GM23338 (cell line): ENCODE data around the gene MMADHC. TPM values are rescaled to one million over a fixed set of nuclear protein-coding genes. Genes with fewer than 3 reads are reported as not detected.

Experiments
- ATAC-seq: fragments of 200-7000 bp; cut with Tn5 transposase; 3 replicates; pipeline ENCODE4 v1.9.1; 2020
- DNase-seq: peaks from one replicate; pipeline ENCODE4 v3.0.0-alpha.2; 2015; ENCODE audit warnings: low spot score
- H2AFZ ChIP-seq: fragments of 200-600 bp; sonication (generic); 2 replicates; pipeline ENCODE4 v1.8.0; 2016; ENCODE audit warnings: antibody characterized with exemption, mild to moderate bottlenecking, moderate library complexity
- H3F3A ChIP-seq: fragments of 200-600 bp; sonication (generic); replicated peaks from 2 replicates; pipeline ENCODE4 v1.8.0; 2017; ENCODE audit warnings: antibody characterized with exemption, mixed run types, low read depth
- H3K27ac ChIP-seq: fragments of 200-600 bp; sonication (generic); 2 replicates; pipeline ENCODE4 v1.6.1; 2016; ENCODE audit warnings: low read depth
- H3K27me3 ChIP-seq: fragments of 200-600 bp; sonication (generic); 2 replicates; pipeline ENCODE4 v1.8.0; 2016; ENCODE audit warnings: mild to moderate bottlenecking, mixed run types, moderate library complexity; ENCODE audit not compliant: insufficient read depth
- H3K36me3 ChIP-seq: fragments of 200-600 bp; sonication (generic); 2 replicates; pipeline ENCODE4 v1.8.0; 2016; ENCODE audit warnings: mild to moderate bottlenecking; ENCODE audit not compliant: insufficient read depth
- H3K4me1 ChIP-seq: fragments of 200-600 bp; sonication (generic); 2 replicates; pipeline ENCODE4 v1.8.0; 2016; ENCODE audit warnings: mild to moderate bottlenecking, moderate library complexity; ENCODE audit not compliant: insufficient read depth
- H3K4me2 ChIP-seq: fragments of 200-600 bp; sonication (generic); 2 replicates; pipeline ENCODE4 v1.7.1; 2017; ENCODE audit warnings: mixed run types
- H3K4me3 ChIP-seq: fragments of 200-600 bp; sonication (generic); 2 replicates; pipeline ENCODE4 v1.6.1; 2016; ENCODE audit warnings: mixed run types
- H3K79me2 ChIP-seq: fragments of 200-600 bp; sonication (generic); replicated peaks from 2 replicates; pipeline ENCODE4 v1.8.0; 2017; ENCODE audit warnings: mild to moderate bottlenecking; ENCODE audit not compliant: insufficient read depth
- H3K9me2 ChIP-seq: fragments of 200-600 bp; sonication (generic); 2 replicates; pipeline ENCODE4 v1.8.0; 2017; ENCODE audit not compliant: insufficient read depth
- H4K20me1 ChIP-seq: fragments of 200-600 bp; sonication (generic); replicated peaks from 2 replicates; pipeline ENCODE4 v1.8.0; 2017; ENCODE audit warnings: mild to moderate bottlenecking; ENCODE audit not compliant: insufficient read depth
- H3K27ac Mint-ChIP-seq: 2 replicates; pipeline ENCODE4 v1.8.0; 2020; ENCODE audit warnings: inconsistent platforms, mild to moderate bottlenecking, moderate library complexity, mixed read lengths
- H3K27me3 Mint-ChIP-seq: 3 replicates; pipeline ENCODE4 v1.8.0; 2022; ENCODE audit warnings: low read depth, mild to moderate bottlenecking, moderate library complexity, mixed read lengths, inconsistent platforms; ENCODE audit not compliant: insufficient read depth, poor library complexity
- H3K36me3 Mint-ChIP-seq: 3 replicates; pipeline ENCODE4 v1.8.0; 2021; ENCODE audit warnings: low read depth, mild to moderate bottlenecking, inconsistent platforms, moderate library complexity, mixed read lengths
- H3K4me1 Mint-ChIP-seq: 3 replicates; pipeline ENCODE4 v1.8.0; 2020; ENCODE audit warnings: mild to moderate bottlenecking, inconsistent platforms, mixed read lengths
- H3K4me3 Mint-ChIP-seq: 3 replicates; pipeline ENCODE4 v1.8.0; 2021; ENCODE audit warnings: moderate library complexity, mild to moderate bottlenecking, inconsistent platforms, mixed read lengths
- H3K9me3 Mint-ChIP-seq: 3 replicates; pipeline ENCODE4 v1.8.0; 2020; ENCODE audit warnings: moderate library complexity, mild to moderate bottlenecking, inconsistent platforms, mixed read lengths
- ETS1 ChIP-seq: IDR thresholded peaks from 2 replicates; pipeline ENCODE4 v1.6.1; 2016; ENCODE audit warnings: antibody characterized with exemption
- EZH2 ChIP-seq: fragments of 200-600 bp; sonication (generic); IDR thresholded peaks from one replicate; pipeline ENCODE4 v1.8.0; 2017; ENCODE audit warnings: antibody characterized with exemption, mild to moderate bottlenecking, low read depth; ENCODE audit not compliant: unreplicated experiment
- JUNB ChIP-seq: IDR thresholded peaks from one replicate; pipeline ENCODE4 v1.6.1; 2016; ENCODE audit warnings: antibody characterized with exemption; ENCODE audit not compliant: unreplicated experiment
- ZNF114 ChIP-seq: fragments of 250-450 bp; sonication (Bioruptor Pico); IDR thresholded peaks from 2 replicates; pipeline ENCODE4 v1.5.0; 2020; ENCODE audit warnings: mild to moderate bottlenecking, moderate library complexity
- ZNF462 ChIP-seq: fragments of 250-450 bp; sonication (Bioruptor Pico); IDR thresholded peaks from 2 replicates; pipeline ENCODE4 v1.5.0; 2020; ENCODE audit warnings: mild to moderate bottlenecking, moderate library complexity
- polyA plus RNA-seq: library from polyadenylated mRNA; unstranded; fragments of >200 nt; fragmentation: Nextera tagmentation; extraction: Ambion mirVana; gene quantifications from 2 replicates; pipeline ENCODE4 v1.2.1, GENCODE V29; 2016
- small RNA-seq: library from RNA; depleted of rRNA; stranded (forward); fragments of <200 nt; gene quantifications from one replicate; pipeline ENCODE3, GENCODE V24; 2014; ENCODE audit warnings: low replicate concordance
- total RNA-seq: library from RNA; depleted of rRNA; stranded (reverse); fragments of >200 nt; shearing (Covaris generic); gene quantifications from 2 replicates; pipeline ENCODE4 v1.2.3, GENCODE V29; 2014

The MMADHC gene
- total and polyA plus RNA-seq, 2 experiments from 2014 or later = 135 to 163 TPM

DNA sequence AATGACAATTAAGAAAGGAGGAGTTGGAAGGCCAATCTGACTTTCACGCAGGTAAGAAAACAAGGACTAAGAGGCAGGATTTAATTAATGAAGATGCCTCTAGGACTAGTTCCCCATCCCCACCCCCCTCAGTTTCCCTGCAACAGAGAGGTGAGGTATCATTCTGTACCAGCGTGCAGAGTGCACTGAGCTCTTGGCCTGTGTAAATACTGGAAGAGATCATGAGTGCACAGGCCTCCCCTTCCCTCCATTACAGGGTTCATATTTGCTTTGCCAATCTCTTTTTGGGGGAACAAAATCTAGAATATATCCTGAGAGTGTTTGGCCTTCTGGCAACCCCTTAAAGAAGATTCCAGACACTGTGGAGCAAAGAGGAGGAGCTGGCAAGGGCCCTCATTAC lies 60.9 kb downstream of the MMADHC start:
- H3K27ac ChIP-seq = no peak overlapping the region
- DNase-seq (no peak), ATAC-seq (no peak)
- Mint-ChIP-seq H3K9me3 (peaks cover 3% of the 10 kb centered on the region; the same call in 1 of the 3 replicates), H3K27ac (no peak overlapping the region), H3K4me1 (peaks cover 4% of the 10 kb centered on the region; the same call in 2 of the 3 replicates), H3K4me3 (no peak overlapping the region), H3K27me3 (no peaks in the 10 kb centered on the region), H3K36me3 (no peaks in the 10 kb centered on the region)
- no peaks in the 10 kb centered on the region for H4K20me1 ChIP-seq
- H3K4me1 ChIP-seq = no peaks in the 10 kb centered on the region
- H3K4me2 ChIP-seq = no peak overlapping the region
- H3F3A ChIP-seq = no peaks in the 10 kb centered on the region
- peaks cover 6% of the 10 kb centered on the region; the same call in 1 of the 2 replicates for H3K9me2 ChIP-seq
- no peaks in the 10 kb centered on the region for H3K79me2 ChIP-seq
- TF ChIP-seq EZH2 (no peak), ZNF462 (CRISPR knock-in tag) (no peak), ZNF114 (CRISPR knock-in tag) (no peak), JUNB (no peak), ETS1 (no peak)
- H3K27me3 ChIP-seq = no peaks in the 10 kb centered on the region
- no peak overlapping the region for H3K4me3 ChIP-seq
- H3K36me3 ChIP-seq = no peaks in the 10 kb centered on the region
- no peak overlapping the region for H2AFZ ChIP-seq

GRCh38 chr2:149525323-149525722 lies 62.3 kb downstream of the MMADHC start:
- H2AFZ ChIP-seq = no peak overlapping the region
- Mint-ChIP-seq H3K27ac (no peak overlapping the region), H3K36me3 (no peaks in the 10 kb centered on the region), H3K9me3 (peaks cover 3% of the 10 kb centered on the region; the same call in 1 of the 3 replicates), H3K4me3 (no peak overlapping the region), H3K4me1 (peaks cover 4% of the 10 kb centered on the region; the same call in 2 of the 3 replicates), H3K27me3 (no peaks in the 10 kb centered on the region)
- H3K4me2 ChIP-seq = no peak overlapping the region
- H3K79me2 ChIP-seq = no peaks in the 10 kb centered on the region
- no peaks in the 10 kb centered on the region for H3K36me3 ChIP-seq
- peaks cover 6% of the 10 kb centered on the region; the same call in 1 of the 2 replicates for H3K9me2 ChIP-seq
- no peak overlapping the region for H3K27ac ChIP-seq
- DNase-seq = no peak
- TF ChIP-seq EZH2 = no peak
- no peaks in the 10 kb centered on the region for H3F3A ChIP-seq
- H3K4me1 ChIP-seq = no peaks in the 10 kb centered on the region
- no peak for ATAC-seq
- no peaks in the 10 kb centered on the region for H3K27me3 ChIP-seq
- H4K20me1 ChIP-seq = no peaks in the 10 kb centered on the region
- no peak overlapping the region for H3K4me3 ChIP-seq

Small RNA genes lying within 50 kb of the gene (small RNA-seq; reads per million reads assigned to genes)
- gene RNU6-601P = not detected
